ENCODE data around the gene CCDC69.
"Not testable (repeated sequence)": the region's sequence is repeated elsewhere in the genome, so short reads cannot be mapped to it uniquely, and the experiment has no call there.

Gene CCDC69

DNA sequence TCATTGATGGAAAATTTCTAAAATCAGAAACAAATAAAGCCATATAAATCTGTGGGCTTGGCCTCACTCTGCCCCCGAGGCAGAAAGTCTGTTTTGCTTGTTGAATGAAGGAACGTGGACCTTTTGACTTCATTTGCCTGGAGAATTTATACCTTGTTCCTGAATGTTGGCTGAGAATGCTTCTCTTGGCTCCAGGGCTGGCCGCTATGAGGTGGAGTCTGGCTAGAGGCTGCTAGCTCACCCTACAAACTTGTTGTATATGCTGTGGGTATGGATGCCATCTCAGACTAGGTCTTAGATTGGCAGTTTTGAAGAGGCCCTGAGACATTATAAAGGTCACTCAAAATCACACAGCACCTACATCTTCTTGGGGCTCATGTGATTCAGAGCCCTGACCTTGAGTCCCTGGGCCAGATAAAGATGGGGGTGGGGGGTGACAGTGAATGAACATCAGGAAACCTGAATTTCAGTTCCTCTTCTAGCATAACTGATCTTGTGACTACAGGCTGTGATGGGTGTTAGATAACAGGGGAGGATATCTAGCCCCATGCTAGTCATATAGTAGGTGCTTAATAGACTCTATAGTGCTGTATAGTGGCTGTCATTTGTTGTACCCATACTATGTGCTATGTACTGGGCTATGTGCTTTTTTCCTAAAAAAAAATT, 31.9 kb upstream of the CCDC69 start:
- peak; percentile 60 for DNase-seq (ENCODE audit: extremely low read depth, insufficient read length)
- no peaks in the 10 kb centered on the region for H3K27me3 ChIP-seq (replicated peaks; ENCODE audit: control insufficient read depth, insufficient read depth, low read length)
- H3K4me3 ChIP-seq (replicated peaks; ENCODE audit: low read depth, low read length): peak overlapping the region; percentile 89
- H3K36me3 ChIP-seq (ENCODE audit: control insufficient read depth, insufficient read depth, low read length): peaks cover 3% of the 10 kb centered on the region; the same call in 1 of the 2 replicates
- TF ChIP-seq, protein P1, sequence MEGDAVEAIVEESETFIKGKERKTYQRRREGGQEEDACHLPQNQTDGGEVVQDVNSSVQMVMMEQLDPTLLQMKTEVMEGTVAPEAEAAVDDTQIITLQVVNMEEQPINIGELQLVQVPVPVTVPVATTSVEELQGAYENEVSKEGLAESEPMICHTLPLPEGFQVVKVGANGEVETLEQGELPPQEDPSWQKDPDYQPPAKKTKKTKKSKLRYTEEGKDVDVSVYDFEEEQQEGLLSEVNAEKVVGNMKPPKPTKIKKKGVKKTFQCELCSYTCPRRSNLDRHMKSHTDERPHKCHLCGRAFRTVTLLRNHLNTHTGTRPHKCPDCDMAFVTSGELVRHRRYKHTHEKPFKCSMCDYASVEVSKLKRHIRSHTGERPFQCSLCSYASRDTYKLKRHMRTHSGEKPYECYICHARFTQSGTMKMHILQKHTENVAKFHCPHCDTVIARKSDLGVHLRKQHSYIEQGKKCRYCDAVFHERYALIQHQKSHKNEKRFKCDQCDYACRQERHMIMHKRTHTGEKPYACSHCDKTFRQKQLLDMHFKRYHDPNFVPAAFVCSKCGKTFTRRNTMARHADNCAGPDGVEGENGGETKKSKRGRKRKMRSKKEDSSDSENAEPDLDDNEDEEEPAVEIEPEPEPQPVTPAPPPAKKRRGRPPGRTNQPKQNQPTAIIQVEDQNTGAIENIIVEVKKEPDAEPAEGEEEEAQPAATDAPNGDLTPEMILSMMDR (IDR thresholded peaks at IDR 0.05; ENCODE audit: insufficient read depth, low read length, poor library complexity, severe bottlenecking): no peak

DNA sequence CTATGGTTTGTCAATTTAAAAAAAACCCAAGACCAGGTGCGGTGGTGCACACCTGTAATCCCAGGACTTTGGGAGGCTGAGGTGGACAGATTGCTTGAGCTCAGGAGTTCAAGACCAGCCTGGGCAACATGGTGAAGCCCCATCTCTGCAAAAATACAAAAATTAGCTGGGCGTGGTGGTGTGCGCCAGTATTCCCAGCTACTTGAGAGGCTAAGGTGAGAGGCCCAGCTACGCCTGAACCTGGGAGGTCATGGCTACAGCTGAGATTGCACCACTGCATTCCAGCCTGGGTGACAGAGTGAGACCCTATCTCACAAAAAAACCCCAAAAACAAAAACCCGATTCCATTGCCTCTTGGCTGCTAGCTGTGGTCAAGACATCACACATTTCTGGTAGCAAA, 31.1 kb upstream of the CCDC69 start:
- H3K27me3 ChIP-seq (replicated peaks; ENCODE audit: control insufficient read depth, insufficient read depth, low read length); DNase-seq (ENCODE audit: extremely low read depth, insufficient read length): not testable (repeated sequence)
- peak overlapping the region; percentile 89 for H3K4me3 ChIP-seq (replicated peaks; ENCODE audit: low read depth, low read length)

DNA sequence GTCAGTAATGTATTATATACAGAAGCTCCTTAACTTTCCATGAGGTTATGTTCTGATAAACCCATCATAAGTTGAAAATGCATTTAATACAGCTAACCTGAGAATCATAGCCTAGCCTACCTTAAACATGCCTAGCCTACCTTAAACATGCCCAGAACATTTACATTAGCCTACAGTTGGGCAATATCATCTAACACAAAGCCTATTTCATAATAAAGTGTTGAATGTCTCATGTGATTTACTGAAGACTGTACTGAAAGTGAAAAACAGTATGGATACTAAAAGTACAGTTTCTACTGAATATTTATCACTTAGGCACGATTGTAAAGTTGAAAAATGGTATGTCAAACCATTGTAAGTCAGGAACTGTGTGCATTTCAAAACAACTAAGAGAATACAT, 30.7 kb upstream of the CCDC69 start:
- no peak for DNase-seq (ENCODE audit: extremely low read depth, insufficient read length)
- no peaks in the 10 kb centered on the region for H3K27me3 ChIP-seq (replicated peaks; ENCODE audit: control insufficient read depth, insufficient read depth, low read length)
- H3K4me3 ChIP-seq (replicated peaks; ENCODE audit: low read depth, low read length): peak overlapping the region; percentile 89
- TF ChIP-seq, protein P1 (IDR thresholded peaks at IDR 0.05; ENCODE audit: insufficient read depth, low read length, poor library complexity, severe bottlenecking): no peak
- H3K36me3 ChIP-seq (ENCODE audit: control insufficient read depth, insufficient read depth, low read length): no peaks in the 10 kb centered on the region

More for the DNA sequence above, 31.1 kb upstream of the CCDC69 start:
- H3K36me3 ChIP-seq (ENCODE audit: control insufficient read depth, insufficient read depth, low read length): not testable (repeated sequence)

- H3K36me3 ChIP-seq (ENCODE audit: control insufficient read depth, insufficient read depth, low read length): no peaks in the 10 kb centered on the region
- TF ChIP-seq, protein P1 (IDR thresholded peaks at IDR 0.05; ENCODE audit: insufficient read depth, low read length, poor library complexity, severe bottlenecking): no peak
- peak overlapping the region; percentile 89 for H3K4me3 ChIP-seq (replicated peaks; ENCODE audit: low read depth, low read length)
- no peaks in the 10 kb centered on the region for H3K27me3 ChIP-seq (replicated peaks; ENCODE audit: control insufficient read depth, insufficient read depth, low read length)
- no peak for DNase-seq (ENCODE audit: extremely low read depth, insufficient read length)
These were observed 29.7 kb upstream of the CCDC69 start for GRCh38 chr5:151253605-151253950.

DNA sequence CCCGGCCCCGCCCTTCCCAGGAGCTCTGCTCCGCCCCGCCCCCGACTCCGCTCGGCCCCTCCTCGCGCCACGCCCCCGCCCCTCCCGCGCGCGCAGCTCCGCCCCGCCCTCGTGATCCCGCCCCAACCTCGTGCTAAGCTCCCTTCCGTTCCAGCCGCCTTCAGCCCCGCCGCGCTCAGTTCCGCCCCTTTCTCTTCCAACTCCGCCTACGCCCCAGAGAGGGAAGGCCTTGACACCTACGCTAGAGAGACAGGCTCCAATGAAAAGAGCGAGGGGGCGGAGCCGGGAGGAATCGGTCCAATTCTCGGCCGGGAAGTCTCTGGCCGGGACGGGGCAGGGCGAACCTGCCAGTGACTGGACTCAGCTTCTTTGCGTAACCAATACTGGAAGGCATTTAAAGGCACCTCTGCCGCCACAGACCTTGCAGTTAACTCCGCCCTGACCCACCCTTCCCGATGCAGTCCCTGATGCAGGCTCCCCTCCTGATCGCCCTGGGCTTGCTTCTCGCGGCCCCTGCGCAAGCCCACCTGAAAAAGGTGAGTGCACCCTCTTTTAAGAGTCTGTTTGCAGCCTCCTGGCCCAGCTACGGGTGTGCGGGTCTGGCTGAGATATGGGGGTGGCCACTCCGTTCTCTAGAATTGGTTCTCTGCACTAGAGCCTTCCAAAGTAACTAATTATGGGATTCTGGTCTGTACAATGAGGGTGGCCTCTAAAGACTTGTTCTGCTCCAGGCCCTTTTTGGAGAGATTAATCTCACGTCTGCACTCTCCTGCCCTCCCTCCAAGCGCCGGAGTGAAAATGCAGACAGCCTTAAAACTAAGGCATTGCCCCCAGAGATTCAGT, 29.1 kb upstream of the CCDC69 start, which contains the start of gene GM2A:
Gene GM2A, plus strand, starts transcription at position 424 of the 843 bp plus-strand sequence. Its CDS starts 32 bp downstream, at position 456.
- H3K36me3 ChIP-seq (ENCODE audit: control insufficient read depth, insufficient read depth, low read length): no peaks in the 10 kb centered on the region
- no peaks in the 10 kb centered on the region for H3K27me3 ChIP-seq (replicated peaks; ENCODE audit: control insufficient read depth, insufficient read depth, low read length)
- TF ChIP-seq, protein P1 (IDR thresholded peaks at IDR 0.05; ENCODE audit: insufficient read depth, low read length, poor library complexity, severe bottlenecking): no peak
- DNase-seq (ENCODE audit: extremely low read depth, insufficient read length): peak; percentile 99
- peak within 1 kb of the TSS; percentile 89 for H3K4me3 ChIP-seq (replicated peaks; ENCODE audit: low read depth, low read length)

- no peak for DNase-seq (ENCODE audit: extremely low read depth, insufficient read length)
- Histone ChIP-seq H3K4me3 (replicated peaks; ENCODE audit: low read depth, low read length) (no peak overlapping the region; the same call in 1 of the 2 replicates), H3K27me3 (replicated peaks; ENCODE audit: control insufficient read depth, insufficient read depth, low read length) (no peaks in the 10 kb centered on the region), H3K36me3 (ENCODE audit: control insufficient read depth, insufficient read depth, low read length) (no peaks in the 10 kb centered on the region)
- TF ChIP-seq, protein P1 (IDR thresholded peaks at IDR 0.05; ENCODE audit: insufficient read depth, low read length, poor library complexity, severe bottlenecking): no peak
These were observed 27.7 kb upstream of the CCDC69 start for GRCh38 chr5:151251621-151252020.
